HCT116 (cell line): Measurements from ENCODE around the gene SLC22A12.

Experiments used
- CTCF ChIP-seq, 3 experiments: fragments of 200-600 bp in 1 of 3; sonication (generic) in 1 of 3; IDR thresholded peaks in 2 of 3; conservative IDR thresholded peaks in 1 of 3; 2 replicates each; pipeline ENCODE4 v1.5.1; 2012 to 2017; ENCODE audit warnings: low read depth in 2 of 3, low read length in 2 of 3, antibody characterized with exemption in 1 of 3, borderline replicate concordance in 1 of 3, control low read depth in 1 of 3, mild to moderate bottlenecking in 1 of 3, mixed read lengths in 1 of 3, mixed run types in 1 of 3, moderate library complexity in 1 of 3; ENCODE audit not compliant: insufficient read depth in 1 of 3
- POLR2A ChIP-seq: IDR thresholded peaks from 2 replicates; pipeline ENCODE4 v1.7.0; 2011; ENCODE audit warnings: borderline replicate concordance; ENCODE audit not compliant: insufficient read depth, insufficient read length; ENCODE audit errors: extremely low read depth
- YY1 ChIP-seq: IDR thresholded peaks from 2 replicates; pipeline ENCODE4 v1.6.1; 2011; ENCODE audit warnings: low read length, low read depth, moderate library complexity, mild to moderate bottlenecking; ENCODE audit not compliant: insufficient replicate concordance; ENCODE audit errors: extremely low read depth
- ZNF274 ChIP-seq: fragments of 200-500 bp; sonication (Bioruptor generic); IDR thresholded peaks from 2 replicates; pipeline ENCODE4 v1.6.1; 2014; ENCODE audit warnings: mild to moderate bottlenecking, low read depth, low read length, inconsistent platforms

- TF ChIP-seq CTCF (IDR thresholded peaks at IDR 0.05 in 2 of 3, conservative IDR thresholded peaks at IDR 0.05 in 1 of 3; ENCODE audit: borderline replicate concordance in 1 of 3, insufficient read depth in 1 of 3, low read depth in 2 of 3, low read length in 2 of 3) (no peak), ZNF274 (no peak), YY1 (no peak), POLR2A (no peak)
Observed at GRCh38 chr11:64597671-64598101, 6.7 kb downstream of the SLC22A12 start.
